ENCODE data around the gene NABP1.

NABP1 gene

DNA sequence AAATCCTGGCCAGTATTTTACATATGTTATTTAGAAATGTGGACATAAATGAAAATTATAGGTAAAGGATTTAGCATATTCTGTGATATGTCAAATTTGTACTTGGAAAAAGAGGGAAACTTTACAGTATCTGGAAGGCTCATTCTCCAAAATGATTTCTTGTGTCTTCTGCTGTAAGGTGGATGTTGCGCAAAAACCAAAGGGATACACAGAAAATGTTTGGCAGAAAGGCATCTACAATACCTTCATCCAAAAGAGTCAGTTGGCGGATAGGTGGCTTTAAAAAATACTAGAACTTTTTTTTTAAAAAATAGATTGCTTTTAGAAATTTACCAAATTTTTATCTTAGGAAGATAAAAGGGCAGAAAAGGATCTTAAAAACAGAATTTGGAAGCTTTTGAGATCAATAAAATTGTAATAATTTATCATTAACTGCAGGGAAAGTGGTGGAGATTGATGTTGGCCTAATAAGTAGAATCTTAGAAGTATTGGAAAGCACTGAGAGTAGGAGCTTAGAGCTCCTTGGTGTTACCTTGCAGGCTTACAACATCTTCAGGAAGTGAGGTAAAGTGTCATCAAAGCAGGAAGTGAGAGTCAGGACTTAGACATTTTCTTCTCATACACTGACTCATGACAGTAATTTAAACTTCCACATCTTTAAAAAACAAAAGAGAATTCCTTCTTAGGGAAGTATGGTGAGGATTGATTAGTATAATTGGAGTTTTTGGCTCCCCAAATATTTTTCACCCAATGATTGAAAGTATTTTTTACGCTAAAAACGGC is 2.1 kb downstream of the NABP1 start:
- no peaks in the 10 kb centered on the region for H3K9me3 ChIP-seq (ENCODE audit: control insufficient read depth in 2 of 2, low read length in 2 of 2)
- H3K36me3 ChIP-seq (ENCODE audit: control insufficient read depth in 2 of 2, insufficient read depth in 2 of 2, low read length in 2 of 2): peaks cover 13 to 25% of the 10 kb centered on the region in 2 donors
- H3K9ac ChIP-seq (ENCODE audit: low read depth in 1 of 2, low read length in 2 of 2): no peak overlapping the region
- peaks cover 3 to 12% of the 10 kb centered on the region in 2 donors for H3K4me1 ChIP-seq (ENCODE audit: control insufficient read depth in 2 of 2, insufficient read depth in 2 of 2, low read length in 2 of 2)
- peak overlapping the region in 1 of 2 donors; percentile 86 for H3K4me3 ChIP-seq (ENCODE audit: low read length in 2 of 2)
- H3K27ac ChIP-seq (ENCODE audit: low read depth in 2 of 2, low read length in 2 of 2): peak overlapping the region in 1 of 2 donors; percentile 98
- H3K27me3 ChIP-seq (ENCODE audit: control insufficient read depth in 2 of 2, insufficient read depth in 2 of 2, low read length in 2 of 2): no peaks in the 10 kb centered on the region

DNA sequence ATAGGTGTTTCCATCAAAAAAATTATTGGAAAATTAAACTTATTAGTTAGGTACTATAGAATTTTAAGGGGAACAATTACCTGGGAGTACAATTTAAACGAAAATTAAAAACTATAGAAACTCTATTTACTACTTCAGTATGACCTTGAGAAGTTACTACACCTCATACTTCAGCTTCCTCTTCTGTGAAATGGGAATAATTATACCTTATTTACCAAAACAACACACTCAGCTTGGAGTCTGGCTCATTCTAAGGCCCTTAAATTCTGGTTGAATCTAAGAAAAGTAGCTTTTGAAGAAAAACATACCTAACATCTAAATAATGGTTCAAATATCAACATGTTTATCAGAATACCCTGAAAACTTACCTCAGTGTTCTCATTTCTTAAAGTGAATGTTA is 2.7 kb downstream of the NABP1 start:
- Histone ChIP-seq H3K27me3 (ENCODE audit: control insufficient read depth in 2 of 2, insufficient read depth in 2 of 2, low read length in 2 of 2) (no peaks in the 10 kb centered on the region), H3K9me3 (ENCODE audit: control insufficient read depth in 2 of 2, low read length in 2 of 2) (no peaks in the 10 kb centered on the region), H3K36me3 (ENCODE audit: control insufficient read depth in 2 of 2, insufficient read depth in 2 of 2, low read length in 2 of 2) (peaks cover 17 to 31% of the 10 kb centered on the region in 2 donors), H3K9ac (ENCODE audit: low read depth in 1 of 2, low read length in 2 of 2) (no peak overlapping the region), H3K4me1 (ENCODE audit: control insufficient read depth in 2 of 2, insufficient read depth in 2 of 2, low read length in 2 of 2) (peaks cover 3 to 12% of the 10 kb centered on the region in 2 donors), H3K27ac (ENCODE audit: low read depth in 2 of 2, low read length in 2 of 2) (peak overlapping the region in 1 of 2 donors; percentile 38), H3K4me3 (ENCODE audit: low read length in 2 of 2) (peak overlapping the region in 1 of 2 donors; percentile 86)

DNA sequence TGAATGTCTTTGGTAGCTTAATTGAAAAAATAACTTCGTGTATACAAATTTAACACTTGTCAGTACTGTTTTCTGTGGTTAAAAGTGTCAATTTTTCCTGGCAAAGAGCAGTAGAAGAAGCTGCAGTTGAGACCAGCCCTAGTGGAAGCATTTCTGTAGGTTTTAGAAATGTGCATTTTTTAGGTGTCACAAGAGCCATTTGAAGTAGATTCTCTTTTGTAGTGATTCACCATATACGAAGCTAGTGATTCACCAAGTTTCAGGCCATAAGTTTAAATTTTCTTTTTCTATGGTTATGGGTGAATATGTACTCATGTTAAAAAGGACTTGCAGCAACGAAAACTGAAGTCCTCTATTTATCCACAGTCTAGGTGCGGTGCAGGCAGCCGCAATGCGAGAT is 4.2 kb downstream of the NABP1 start:
- H3K4me1 ChIP-seq (ENCODE audit: control insufficient read depth in 2 of 2, insufficient read depth in 2 of 2, low read length in 2 of 2): peaks cover 3 to 8% of the 10 kb centered on the region in 2 donors
- H3K4me3 ChIP-seq (ENCODE audit: low read length in 2 of 2): no peak overlapping the region
- H3K36me3 ChIP-seq (ENCODE audit: control insufficient read depth in 2 of 2, insufficient read depth in 2 of 2, low read length in 2 of 2): peaks cover 19 to 40% of the 10 kb centered on the region in 2 donors
- no peak overlapping the region for H3K9ac ChIP-seq (ENCODE audit: low read depth in 1 of 2, low read length in 2 of 2)
- H3K27me3 ChIP-seq (ENCODE audit: control insufficient read depth in 2 of 2, insufficient read depth in 2 of 2, low read length in 2 of 2): no peaks in the 10 kb centered on the region
- peak overlapping the region in 1 of 2 donors; percentile 11 for H3K27ac ChIP-seq (ENCODE audit: low read depth in 2 of 2, low read length in 2 of 2)
- H3K9me3 ChIP-seq (ENCODE audit: control insufficient read depth in 2 of 2, low read length in 2 of 2): no peaks in the 10 kb centered on the region

DNA sequence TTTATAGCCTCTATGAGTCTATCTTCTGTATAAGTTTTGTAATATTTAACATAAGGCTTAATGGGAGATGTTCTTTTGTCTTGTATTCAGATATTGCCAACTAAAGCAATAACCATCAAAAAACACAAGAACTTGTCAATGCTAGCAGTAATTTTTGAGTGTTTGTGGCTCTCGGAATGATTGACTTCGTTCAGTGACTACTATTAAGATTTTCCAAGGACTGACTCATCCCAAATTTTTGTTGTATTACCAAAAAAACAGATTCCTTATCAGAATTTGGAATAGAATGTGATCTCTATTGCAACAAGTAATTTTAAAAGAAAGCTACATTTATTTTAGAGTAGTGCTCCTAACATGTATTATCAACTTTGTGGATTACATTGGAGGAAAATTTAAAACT is 8.1 kb downstream of the NABP1 start:
- Histone ChIP-seq H3K27me3 (ENCODE audit: control insufficient read depth in 2 of 2, insufficient read depth in 2 of 2, low read length in 2 of 2) (no peaks in the 10 kb centered on the region), H3K4me1 (ENCODE audit: control insufficient read depth in 2 of 2, insufficient read depth in 2 of 2, low read length in 2 of 2) (peaks cover 6 to 13% of the 10 kb centered on the region in 2 donors), H3K4me3 (ENCODE audit: low read length in 2 of 2) (no peak overlapping the region), H3K9ac (ENCODE audit: low read depth in 1 of 2, low read length in 2 of 2) (no peak overlapping the region), H3K9me3 (ENCODE audit: control insufficient read depth in 2 of 2, low read length in 2 of 2) (no peaks in the 10 kb centered on the region), H3K27ac (ENCODE audit: low read depth in 2 of 2, low read length in 2 of 2) (no peak overlapping the region), H3K36me3 (ENCODE audit: control insufficient read depth in 2 of 2, insufficient read depth in 2 of 2, low read length in 2 of 2) (peaks cover 19 to 40% of the 10 kb centered on the region in 2 donors)

DNA sequence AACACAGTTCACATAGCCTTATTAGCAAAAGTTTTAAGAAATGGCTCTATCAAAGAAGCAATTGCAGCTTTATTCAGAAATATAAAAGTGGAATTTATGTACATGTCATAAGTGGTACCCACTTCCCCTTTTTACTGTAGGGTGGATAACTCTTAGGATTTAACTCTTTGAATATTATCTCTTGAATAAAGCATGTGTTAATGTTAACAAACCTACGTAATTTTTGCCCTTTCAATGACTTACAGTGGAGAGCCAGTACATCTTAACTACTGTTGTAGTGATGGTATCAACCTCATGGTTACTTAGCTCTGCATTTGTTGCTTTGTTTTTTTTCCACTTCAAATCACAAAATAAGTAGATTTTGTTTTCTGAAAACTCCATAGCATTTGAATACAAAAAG is 8.8 kb downstream of the NABP1 start:
- H3K4me3 ChIP-seq (ENCODE audit: low read length in 2 of 2): no peak overlapping the region
- H3K27me3 ChIP-seq (ENCODE audit: control insufficient read depth in 2 of 2, insufficient read depth in 2 of 2, low read length in 2 of 2): no peaks in the 10 kb centered on the region
- no peak overlapping the region for H3K9ac ChIP-seq (ENCODE audit: low read depth in 1 of 2, low read length in 2 of 2)
- H3K36me3 ChIP-seq (ENCODE audit: control insufficient read depth in 2 of 2, insufficient read depth in 2 of 2, low read length in 2 of 2): peaks cover 19 to 40% of the 10 kb centered on the region in 2 donors
- peaks cover 6 to 13% of the 10 kb centered on the region in 2 donors for H3K4me1 ChIP-seq (ENCODE audit: control insufficient read depth in 2 of 2, insufficient read depth in 2 of 2, low read length in 2 of 2)
- no peaks in the 10 kb centered on the region for H3K9me3 ChIP-seq (ENCODE audit: control insufficient read depth in 2 of 2, low read length in 2 of 2)
- no peak overlapping the region for H3K27ac ChIP-seq (ENCODE audit: low read depth in 2 of 2, low read length in 2 of 2)

DNA sequence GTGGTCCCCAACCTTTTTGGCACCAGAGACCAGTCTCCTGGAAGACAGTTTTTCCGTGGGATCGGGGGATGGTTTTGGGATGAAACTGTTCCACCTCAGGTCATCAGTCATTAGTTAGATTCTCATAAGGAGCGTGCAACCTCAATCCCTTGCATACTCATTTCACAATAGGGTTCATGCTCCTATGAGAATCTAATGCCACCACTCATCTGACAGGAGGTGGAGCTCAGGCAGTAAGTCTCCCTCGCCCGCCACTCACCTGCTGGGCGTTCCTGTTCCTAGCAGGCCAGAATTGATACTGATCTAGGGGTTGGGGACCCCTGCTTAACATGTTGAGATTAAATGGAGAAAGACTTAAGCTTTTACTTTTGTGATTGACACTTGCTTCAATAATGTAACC is 9.9 kb downstream of the NABP1 start:
- Histone ChIP-seq H3K9ac (ENCODE audit: low read depth in 1 of 2, low read length in 2 of 2) (no peak overlapping the region), H3K27me3 (ENCODE audit: control insufficient read depth in 2 of 2, insufficient read depth in 2 of 2, low read length in 2 of 2) (no peaks in the 10 kb centered on the region), H3K4me1 (ENCODE audit: control insufficient read depth in 2 of 2, insufficient read depth in 2 of 2, low read length in 2 of 2) (peaks cover 6 to 13% of the 10 kb centered on the region in 2 donors), H3K4me3 (ENCODE audit: low read length in 2 of 2) (no peak overlapping the region), H3K36me3 (ENCODE audit: control insufficient read depth in 2 of 2, insufficient read depth in 2 of 2, low read length in 2 of 2) (peaks cover 17 to 31% of the 10 kb centered on the region in 2 donors), H3K27ac (ENCODE audit: low read depth in 2 of 2, low read length in 2 of 2) (no peak overlapping the region), H3K9me3 (ENCODE audit: control insufficient read depth in 2 of 2, low read length in 2 of 2) (no peaks in the 10 kb centered on the region)

DNA sequence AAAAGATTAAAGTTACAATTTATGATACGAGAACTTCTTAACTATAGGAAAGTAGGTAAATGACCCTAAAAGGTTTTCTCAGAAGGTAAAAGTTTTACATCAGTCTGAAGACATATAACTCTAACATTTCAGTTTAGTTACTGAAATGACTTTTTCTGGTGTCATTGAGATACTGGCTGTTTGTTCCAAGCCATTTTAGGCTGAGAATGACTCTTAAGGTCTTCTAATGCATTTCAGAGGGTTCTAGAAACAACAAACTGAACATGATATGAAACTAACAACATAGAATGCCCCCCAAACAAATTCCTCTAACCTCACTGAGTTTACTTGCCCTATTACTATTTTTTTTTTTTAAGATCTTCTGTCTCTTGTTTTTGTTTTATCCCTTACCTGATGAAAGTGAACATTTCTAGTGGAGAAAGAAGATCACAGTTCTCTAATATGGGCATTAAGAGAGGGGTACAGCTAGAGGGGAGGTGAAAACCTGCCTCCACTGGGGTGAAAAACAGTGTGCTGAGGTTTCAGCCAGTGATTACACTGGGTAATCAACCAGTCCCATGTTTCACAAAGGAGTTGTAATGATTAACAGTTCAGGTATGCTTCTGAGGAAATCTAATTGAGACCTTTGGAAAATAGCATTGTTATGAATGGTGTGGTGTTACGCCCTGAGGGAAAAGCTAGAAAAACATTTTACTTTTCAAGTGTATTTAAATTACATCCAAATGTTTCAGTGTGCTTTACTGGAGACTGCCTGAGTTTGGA is 11.2 kb downstream of the NABP1 start:
- peak overlapping the region in 1 of 2 donors; percentile 14 for H3K4me3 ChIP-seq (ENCODE audit: low read length in 2 of 2)
- H3K9ac ChIP-seq (ENCODE audit: low read depth in 1 of 2, low read length in 2 of 2): no peak overlapping the region
- peak overlapping the region in 1 of 2 donors; percentile 34 for H3K27ac ChIP-seq (ENCODE audit: low read depth in 2 of 2, low read length in 2 of 2)
- peaks cover 6 to 13% of the 10 kb centered on the region in 2 donors for H3K4me1 ChIP-seq (ENCODE audit: control insufficient read depth in 2 of 2, insufficient read depth in 2 of 2, low read length in 2 of 2)
- no peaks in the 10 kb centered on the region for H3K9me3 ChIP-seq (ENCODE audit: control insufficient read depth in 2 of 2, low read length in 2 of 2)
- peaks cover 13 to 24% of the 10 kb centered on the region in 2 donors for H3K36me3 ChIP-seq (ENCODE audit: control insufficient read depth in 2 of 2, insufficient read depth in 2 of 2, low read length in 2 of 2)
- no peaks in the 10 kb centered on the region for H3K27me3 ChIP-seq (ENCODE audit: control insufficient read depth in 2 of 2, insufficient read depth in 2 of 2, low read length in 2 of 2)

DNA sequence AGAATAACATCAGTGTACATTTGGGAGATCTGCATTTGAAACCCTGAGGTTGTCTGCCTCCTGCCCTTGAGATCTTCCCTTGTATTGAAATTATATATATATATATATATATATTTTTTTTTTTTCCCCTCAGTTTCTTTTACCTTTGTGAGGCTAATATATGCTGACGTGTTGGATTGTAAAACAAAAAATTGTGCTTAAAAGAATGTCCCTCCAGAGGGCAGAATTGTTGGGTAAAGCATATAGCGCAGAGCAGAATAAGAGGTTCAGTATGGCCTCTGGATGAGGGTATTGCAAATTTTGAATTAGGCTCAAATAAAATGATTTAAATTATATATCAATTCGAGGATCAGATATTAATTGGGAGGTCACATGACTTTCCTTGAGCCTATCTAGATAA is 12.4 kb downstream of the NABP1 start:
- Histone ChIP-seq H3K27me3 (ENCODE audit: control insufficient read depth in 2 of 2, insufficient read depth in 2 of 2, low read length in 2 of 2) (no peaks in the 10 kb centered on the region), H3K4me1 (ENCODE audit: control insufficient read depth in 2 of 2, insufficient read depth in 2 of 2, low read length in 2 of 2) (peaks cover 6 to 13% of the 10 kb centered on the region in 2 donors), H3K36me3 (ENCODE audit: control insufficient read depth in 2 of 2, insufficient read depth in 2 of 2, low read length in 2 of 2) (peaks cover 6 to 12% of the 10 kb centered on the region in 2 donors), H3K9me3 (ENCODE audit: control insufficient read depth in 2 of 2, low read length in 2 of 2) (no peaks in the 10 kb centered on the region), H3K9ac (ENCODE audit: low read depth in 1 of 2, low read length in 2 of 2) (no peak overlapping the region), H3K27ac (ENCODE audit: low read depth in 2 of 2, low read length in 2 of 2) (no peak overlapping the region), H3K4me3 (ENCODE audit: low read length in 2 of 2) (no peak overlapping the region)

DNA sequence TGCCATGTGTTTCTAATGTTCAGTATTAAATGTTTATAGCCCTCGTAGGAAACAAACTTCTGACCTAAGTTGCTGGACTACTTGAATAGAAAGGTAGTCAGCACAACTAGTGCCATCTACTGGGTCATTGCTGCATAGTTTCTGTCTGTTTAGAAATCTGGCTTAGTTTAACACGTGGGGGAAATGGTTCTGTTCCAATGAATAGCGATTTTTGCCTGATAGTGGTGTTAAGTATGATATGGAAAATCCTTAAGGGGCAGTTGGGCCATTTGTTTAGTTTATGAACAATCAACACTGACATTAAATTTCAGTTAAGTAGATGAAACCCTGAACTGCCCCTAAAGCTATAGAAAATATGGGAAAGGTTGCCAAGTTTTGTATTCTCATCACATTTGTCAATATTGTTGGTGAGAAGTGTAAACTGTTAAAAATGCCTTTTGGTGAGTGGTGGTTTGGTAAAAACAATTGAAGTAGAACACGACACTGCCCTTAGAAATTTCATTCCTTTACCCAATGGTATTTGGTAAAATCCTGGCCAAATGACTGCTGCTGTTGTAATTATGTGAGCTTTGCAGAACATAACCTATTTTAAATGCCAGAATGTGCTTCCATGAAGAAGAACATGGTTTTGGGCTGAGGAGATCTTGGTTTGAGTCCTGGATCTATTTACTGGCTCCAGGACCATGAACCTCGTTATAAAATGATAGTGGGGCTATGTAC is 13.2 kb downstream of the NABP1 start:
- Histone ChIP-seq H3K27ac (ENCODE audit: low read depth in 2 of 2, low read length in 2 of 2) (no peak overlapping the region), H3K27me3 (ENCODE audit: control insufficient read depth in 2 of 2, insufficient read depth in 2 of 2, low read length in 2 of 2) (no peaks in the 10 kb centered on the region), H3K9me3 (ENCODE audit: control insufficient read depth in 2 of 2, low read length in 2 of 2) (no peaks in the 10 kb centered on the region), H3K9ac (ENCODE audit: low read depth in 1 of 2, low read length in 2 of 2) (no peak overlapping the region), H3K36me3 (ENCODE audit: control insufficient read depth in 2 of 2, insufficient read depth in 2 of 2, low read length in 2 of 2) (peaks cover 3 to 4% of the 10 kb centered on the region in 2 donors), H3K4me1 (ENCODE audit: control insufficient read depth in 2 of 2, insufficient read depth in 2 of 2, low read length in 2 of 2) (peaks cover 6 to 13% of the 10 kb centered on the region in 2 donors), H3K4me3 (ENCODE audit: low read length in 2 of 2) (no peak overlapping the region)
